Neural cell (in vitro differentiated cells): ENCODE measurements around the gene NDUFAF2. TPM values are rescaled to one million over a fixed set of nuclear protein-coding genes. Genes with fewer than 3 reads are reported as not detected.
"Not testable (repeated sequence)": the region's sequence is repeated elsewhere in the genome, so short reads cannot be mapped to it uniquely, and the experiment has no call there.

Experiments
- H2AFZ ChIP-seq: fragments of 200-600, 300-800 bp; sonication (generic), shearing (Covaris generic); 2 replicates; pipeline ENCODE4 v1.6.0; 2014; ENCODE audit warnings: low read depth, mild to moderate bottlenecking, antibody characterized with exemption, low read length, moderate library complexity
- H3F3A ChIP-seq: fragments of 200-600 bp; shearing (Covaris generic); 2 replicates; pipeline ENCODE4 v1.6.1; 2016; ENCODE audit warnings: mild to moderate bottlenecking, moderate library complexity, mixed read lengths, antibody characterized with exemption, low read length; ENCODE audit not compliant: insufficient read depth, poor library complexity, severe bottlenecking
- H3K27ac ChIP-seq: fragments of 200-600, 300-800 bp; sonication (generic), shearing (Covaris generic); 2 replicates; pipeline ENCODE4 v1.5.1; 2014; ENCODE audit warnings: mild to moderate bottlenecking, low read length, moderate library complexity
- H3K27me3 ChIP-seq: fragments of 300-800, 200-600 bp; sonication (generic), shearing (Covaris generic); 2 replicates; pipeline ENCODE4 v1.6.0; 2014; ENCODE audit warnings: mild to moderate bottlenecking, low read depth, low read length, moderate library complexity; ENCODE audit not compliant: insufficient read depth
- H3K36me3 ChIP-seq: fragments of 300-800, 200-600 bp; sonication (generic), shearing (Covaris generic); 2 replicates; pipeline ENCODE4 v1.5.1; 2014; ENCODE audit warnings: mild to moderate bottlenecking, antibody characterized with exemption, low read length, moderate library complexity; ENCODE audit not compliant: insufficient read depth
- H3K4me2 ChIP-seq: fragments of 300-800, 200-600 bp; sonication (generic), shearing (Covaris generic); 2 replicates; pipeline ENCODE4 v1.6.0; 2014; ENCODE audit warnings: mild to moderate bottlenecking, low read length
- H3K4me3 ChIP-seq: fragments of 300-800, 200-600 bp; sonication (generic), shearing (Covaris generic); 2 replicates; pipeline ENCODE4 v1.5.1; 2014; ENCODE audit warnings: mild to moderate bottlenecking, low read length, moderate library complexity
- H3K79me2 ChIP-seq: fragments of 200-600 bp; shearing (Covaris generic); replicated peaks from 2 replicates; pipeline ENCODE4 v1.6.0; 2014; ENCODE audit warnings: mild to moderate bottlenecking, low read length, moderate library complexity; ENCODE audit not compliant: insufficient read depth
- H3K9ac ChIP-seq: fragments of 300-800, 200-600 bp; sonication (generic), shearing (Covaris generic); 2 replicates; pipeline ENCODE4 v1.6.1; 2016; ENCODE audit warnings: mild to moderate bottlenecking, low read length, mixed read lengths
- H3K9me2 ChIP-seq: fragments of 200-600 bp; shearing (Covaris generic); 2 replicates; pipeline ENCODE4 v1.6.1; 2016; ENCODE audit warnings: mild to moderate bottlenecking, low read length, mixed read lengths; ENCODE audit not compliant: insufficient read depth
- H3K9me3 ChIP-seq: fragments of 200-600, 300-800 bp; sonication (generic), shearing (Covaris generic); 2 replicates; pipeline ENCODE4 v1.6.1; 2016; ENCODE audit warnings: mild to moderate bottlenecking, mixed run types, low read length, moderate library complexity, mixed read lengths
- H4K20me1 ChIP-seq: fragments of 200-600 bp; shearing (Covaris generic); 2 replicates; pipeline ENCODE4 v1.6.1; 2016; ENCODE audit warnings: mild to moderate bottlenecking, mixed run types; ENCODE audit not compliant: insufficient read depth
- CTCF ChIP-seq: fragments of 450-650 bp; IDR thresholded peaks from 2 replicates; pipeline ENCODE4 v1.5.1; 2014; ENCODE audit warnings: antibody characterized with exemption, mild to moderate bottlenecking, moderate library complexity; ENCODE audit not compliant: poor library complexity, severe bottlenecking
- EP300 ChIP-seq: fragments of 450-650 bp; conservative IDR thresholded peaks from 2 replicates; pipeline ENCODE4 v1.6.1; 2014; ENCODE audit warnings: antibody characterized with exemption, mild to moderate bottlenecking, moderate library complexity; ENCODE audit not compliant: poor library complexity, severe bottlenecking
- EZH2 ChIP-seq: fragments of 200-600, 300-800 bp; shearing (Covaris generic), sonication (generic); IDR thresholded peaks from 2 replicates; pipeline ENCODE4 v1.6.1; 2014; ENCODE audit warnings: antibody characterized with exemption, low read length, borderline replicate concordance, mild to moderate bottlenecking; ENCODE audit not compliant: insufficient read depth, poor library complexity, severe bottlenecking
- MXI1 ChIP-seq: fragments of 450-650 bp; conservative IDR thresholded peaks from 2 replicates; pipeline ENCODE4 v1.6.1; 2014; ENCODE audit warnings: antibody characterized with exemption, mild to moderate bottlenecking; ENCODE audit not compliant: poor library complexity, severe bottlenecking
- POLR2AphosphoS5 ChIP-seq: IDR thresholded peaks from 2 replicates; pipeline ENCODE4 v1.6.1; 2012
- RAD21 ChIP-seq: fragments of 450-650 bp; conservative IDR thresholded peaks from 2 replicates; pipeline ENCODE4 v1.6.1; 2014; ENCODE audit warnings: antibody characterized with exemption, mild to moderate bottlenecking, moderate library complexity
- REST ChIP-seq: IDR thresholded peaks from 2 replicates; pipeline ENCODE4 v1.6.1; 2012; ENCODE audit warnings: borderline replicate concordance
- SMC3 ChIP-seq: fragments of 450-650 bp; conservative IDR thresholded peaks from 2 replicates; pipeline ENCODE4 v1.6.1; 2014; ENCODE audit warnings: antibody characterized with exemption, mild to moderate bottlenecking, moderate library complexity; ENCODE audit not compliant: poor library complexity
- TAF1 ChIP-seq: IDR thresholded peaks from 2 replicates; pipeline ENCODE4 v1.6.1; 2012; ENCODE audit warnings: low read depth
- polyA plus RNA-seq: library from polyadenylated mRNA; depleted of rRNA; stranded (reverse); fragments of >200 nt; gene quantifications from 2 replicates; pipeline ENCODE4 v1.2.3, GENCODE V29; 2014

Gene NDUFAF2
- polyA plus RNA-seq, 1 donor from 2014 or later: 53.6 TPM

- no peak for TF ChIP-seq MXI1
- TF ChIP-seq EP300: no peak
- TF ChIP-seq CTCF: no peak
- no peak for TF ChIP-seq EZH2
- no peak for TF ChIP-seq SMC3
- no peak for TF ChIP-seq POLR2AphosphoS5
- no peak for TF ChIP-seq TAF1
- TF ChIP-seq REST: no peak
- no peak for TF ChIP-seq RAD21
These were observed 144.3 kb downstream of the NDUFAF2 start for GRCh38 chr5:61089351-61089750.

GRCh38 chr5:61093046-61093771, 148.2 kb downstream of the NDUFAF2 start:
- H3K79me2 ChIP-seq, H4K20me1 ChIP-seq, H3K9me3 ChIP-seq: not testable (repeated sequence)

More at GRCh38 chr5:61089351-61089750, 144.3 kb downstream of the NDUFAF2 start:
- Histone ChIP-seq H3K4me3 (no peak overlapping the region), H3K9me3 (no peaks in the 10 kb centered on the region), H3K9me2 (no peaks in the 10 kb centered on the region), H3K79me2 (no peaks in the 10 kb centered on the region), H3K4me2 (no peak overlapping the region), H3F3A (no peaks in the 10 kb centered on the region), H4K20me1 (no peaks in the 10 kb centered on the region), H3K27me3 (no peaks in the 10 kb centered on the region), H3K27ac (no peak overlapping the region), H3K36me3 (no peaks in the 10 kb centered on the region), H2AFZ (no peak overlapping the region), H3K9ac (no peak overlapping the region)

More at GRCh38 chr5:61093046-61093771, 148.2 kb downstream of the NDUFAF2 start:
- not testable (repeated sequence) for H3F3A ChIP-seq, H3K4me2 ChIP-seq, H3K9me2 ChIP-seq, H3K27ac ChIP-seq, H2AFZ ChIP-seq, H3K36me3 ChIP-seq, H3K9ac ChIP-seq, H3K27me3 ChIP-seq, H3K4me3 ChIP-seq
